ENCODE data around the gene ADORA1. TPM values are rescaled to one million over a fixed set of nuclear protein-coding genes. Genes with fewer than 3 reads are reported as not detected.
A peak's percentile ranks its signal among the peaks of the same experiment; 100 is the strongest.

The ADORA1 gene
- total RNA-seq, 3 donors from 2014 or later: 0.53 to 1.3 (median 0.78) TPM

- no peak for ATAC-seq
- H3K4me1 ChIP-seq (ENCODE audit: low read depth): no peaks in the 10 kb centered on the region
- intact Hi-C loops (cut with DNase I, micrococcal nuclease): no loop called here
- H3K36me3 ChIP-seq (ENCODE audit: low read depth): no peaks in the 10 kb centered on the region
- no peak for TF ChIP-seq CTCF (IDR thresholded peaks at IDR 0.05)
- no peak overlapping the region for H3K4me3 ChIP-seq
- H3K9me3 ChIP-seq: no peaks in the 10 kb centered on the region
- DNase-seq: no peak
Observed at GRCh38 chr1:203176273-203177035, 48.9 kb downstream of the ADORA1 start.

GRCh38 chr1:203177036-203177405 lies 49.5 kb downstream of the ADORA1 start:
- no peak for ATAC-seq
- DNase-seq: no peak
- intact Hi-C loops (cut with DNase I, micrococcal nuclease): no loop called here

DNA sequence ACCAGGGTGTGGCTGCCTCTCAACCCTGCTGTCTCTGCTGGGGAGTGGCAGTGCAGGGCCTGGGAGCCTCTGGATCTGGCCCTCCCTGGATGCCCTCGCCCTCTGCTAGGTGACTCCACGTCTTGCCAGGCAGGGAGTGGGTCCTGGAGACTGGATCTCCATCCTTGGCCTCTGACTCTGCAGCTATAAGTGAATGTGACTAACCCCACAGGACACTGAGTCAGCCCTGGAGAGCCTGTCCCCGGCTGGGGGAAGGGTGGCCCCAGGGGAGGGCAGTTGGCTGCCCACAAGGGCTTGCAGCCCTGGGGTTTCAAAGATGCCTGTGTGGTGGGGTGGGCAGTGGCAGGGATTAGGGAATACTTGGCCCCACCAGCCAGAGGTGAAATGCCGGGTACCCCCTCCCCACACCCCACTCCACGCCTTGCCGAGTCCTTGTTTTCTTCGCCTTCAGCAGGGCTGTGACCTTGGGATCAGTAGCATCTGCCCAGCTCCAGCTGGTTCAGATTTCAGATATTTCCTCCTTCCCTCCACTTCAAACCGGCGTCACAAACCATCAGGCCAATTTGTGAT lies 50.0 kb downstream of the ADORA1 start:
- no peaks in the 10 kb centered on the region for H3K36me3 ChIP-seq (ENCODE audit: low read depth)
- no peaks in the 10 kb centered on the region for H3K9me3 ChIP-seq
- no peak for TF ChIP-seq CTCF (IDR thresholded peaks at IDR 0.05)
- DNase-seq: no peak
- H3K4me1 ChIP-seq (ENCODE audit: low read depth): no peaks in the 10 kb centered on the region
- H3K4me3 ChIP-seq: no peak overlapping the region
- intact Hi-C loops (cut with DNase I, micrococcal nuclease): no loop called here
- ATAC-seq: peak; percentile 28

More at GRCh38 chr1:203177036-203177405, 49.5 kb downstream of the ADORA1 start:
- no peak overlapping the region for H3K4me3 ChIP-seq
- TF ChIP-seq CTCF (IDR thresholded peaks at IDR 0.05): no peak
- H3K4me1 ChIP-seq (ENCODE audit: low read depth): no peaks in the 10 kb centered on the region
- H3K36me3 ChIP-seq (ENCODE audit: low read depth): no peaks in the 10 kb centered on the region
- no peaks in the 10 kb centered on the region for H3K9me3 ChIP-seq

GRCh38 chr1:203178083-203178482 lies 50.6 kb downstream of the ADORA1 start:
- intact Hi-C loops (cut with DNase I, micrococcal nuclease): no loop called here
- DNase-seq (no peak), ATAC-seq (no peak)
- no peak for TF ChIP-seq CTCF (IDR thresholded peaks at IDR 0.05)
- H3K36me3 ChIP-seq (ENCODE audit: low read depth): no peaks in the 10 kb centered on the region
- no peaks in the 10 kb centered on the region for H3K4me1 ChIP-seq (ENCODE audit: low read depth)
- H3K9me3 ChIP-seq: no peaks in the 10 kb centered on the region
- H3K4me3 ChIP-seq: no peak overlapping the region

- TF ChIP-seq CTCF (IDR thresholded peaks at IDR 0.05): no peak
- intact Hi-C loops (cut with DNase I, micrococcal nuclease): no loop called here
Observed at GRCh38 chr1:203178821-203179666, 51.5 kb downstream of the ADORA1 start.

More at GRCh38 chr1:203178821-203179666, 51.5 kb downstream of the ADORA1 start:
- ATAC-seq (no peak), DNase-seq (no peak)
- no peak overlapping the region for H3K4me3 ChIP-seq
- H3K4me1 ChIP-seq (ENCODE audit: low read depth): no peaks in the 10 kb centered on the region
- no peaks in the 10 kb centered on the region for H3K36me3 ChIP-seq (ENCODE audit: low read depth)
- no peaks in the 10 kb centered on the region for H3K9me3 ChIP-seq
